ENCODE measurements around the gene SCART1. TPM values are rescaled to one million over a fixed set of nuclear protein-coding genes. Genes with fewer than 3 reads are reported as not detected.
"Not testable (repeated sequence)": the region's sequence is repeated elsewhere in the genome, so short reads cannot be mapped to it uniquely, and the experiment has no call there.

The SCART1 gene
- 0.25 and 0.73 TPM in 2 replicates for total RNA-seq

GRCh38 chr10:133453516-133454203 is at the start of gene SCART1:
Gene SCART1 (plus strand): TSS chr10:133453945. CDS start chr10:133453998, 53 bp downstream.
- DNase-seq (ENCODE audit: low read depth, low spot score) = no peak

DNA sequence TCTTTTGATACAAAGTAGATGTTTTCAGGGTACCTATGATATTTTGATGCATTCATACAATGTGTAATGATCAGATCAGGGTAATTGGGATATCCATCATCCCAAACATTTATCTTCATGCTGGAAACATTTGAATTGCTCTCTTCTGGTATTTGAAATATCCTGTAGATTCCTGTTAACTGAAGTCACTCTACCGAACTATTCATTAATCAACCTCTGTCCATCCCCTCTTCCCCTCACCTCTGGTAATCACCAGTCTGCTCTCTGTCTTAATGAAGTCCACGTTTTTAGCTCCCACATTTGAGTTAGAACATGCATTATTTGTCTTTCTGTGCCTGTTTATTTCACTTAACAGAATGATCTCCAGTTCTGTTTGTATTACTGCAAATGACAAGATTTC is 48.5 kb upstream of the SCART1 start:
- no peak for DNase-seq (ENCODE audit: low read depth, low spot score)

DNA sequence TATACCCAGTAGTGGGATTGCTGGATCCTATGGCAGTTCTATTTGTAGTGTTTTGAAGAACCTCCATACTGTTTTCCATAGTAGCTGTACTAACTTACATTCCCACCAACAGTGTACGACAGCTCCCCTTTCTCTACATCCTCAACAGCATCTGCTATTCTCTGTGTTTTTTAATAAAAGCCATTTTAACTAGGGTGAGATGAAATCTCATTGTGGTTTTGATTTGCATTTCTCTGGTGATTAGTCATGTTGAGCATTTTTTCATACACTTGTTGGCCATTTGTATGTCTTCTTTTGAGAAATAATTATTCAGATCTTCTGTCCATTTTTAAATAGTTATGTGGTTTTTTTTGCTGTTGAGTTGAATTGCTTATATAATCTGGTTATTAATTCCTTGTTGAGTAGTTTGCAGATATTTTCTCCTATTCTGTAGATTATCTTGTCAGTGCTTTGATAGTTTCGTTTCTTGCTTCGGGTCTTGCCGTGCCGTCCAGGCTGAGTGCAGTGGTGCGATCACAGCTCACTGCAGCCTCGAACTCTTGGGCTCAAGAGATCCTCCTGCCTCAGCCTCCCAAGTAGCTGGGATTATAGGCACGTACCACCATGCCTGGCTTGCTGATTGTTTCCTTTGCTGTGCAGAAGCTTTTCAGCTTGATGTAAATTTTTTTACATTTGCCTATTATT is 47.8 kb upstream of the SCART1 start:
- DNase-seq (ENCODE audit: low read depth, low spot score) = no peak

GRCh38 chr10:133411523-133412380 is 42.0 kb upstream of the SCART1 start:
- no peak for DNase-seq (ENCODE audit: low read depth, low spot score)

GRCh38 chr10:133412381-133412711 is 41.4 kb upstream of the SCART1 start:
- no peak for DNase-seq (ENCODE audit: low read depth, low spot score)

DNA sequence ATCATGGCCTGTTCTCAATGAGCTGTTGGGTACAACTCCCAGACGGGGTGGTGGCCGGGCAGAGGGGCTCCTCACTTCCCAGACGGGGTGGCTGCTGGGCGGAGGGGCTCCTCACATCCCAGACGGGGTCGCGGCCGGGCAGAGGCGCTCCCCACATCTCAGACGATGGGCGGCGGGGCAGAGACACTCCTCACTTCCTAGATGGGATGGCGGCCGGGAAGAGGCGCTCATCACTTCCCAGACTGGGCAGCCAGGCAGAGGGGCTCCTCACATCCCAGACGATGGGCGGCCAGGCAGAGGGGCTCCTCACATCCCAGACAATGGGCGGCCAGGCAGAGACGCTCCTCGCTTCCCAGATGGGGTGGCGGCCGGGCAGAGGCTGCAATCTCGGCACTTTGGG is 39.3 kb upstream of the SCART1 start:
- DNase-seq (ENCODE audit: low read depth, low spot score) = not testable (repeated sequence)

GRCh38 chr10:133415752-133416151 is 38.0 kb upstream of the SCART1 start:
- DNase-seq (ENCODE audit: low read depth, low spot score) = no peak

DNA sequence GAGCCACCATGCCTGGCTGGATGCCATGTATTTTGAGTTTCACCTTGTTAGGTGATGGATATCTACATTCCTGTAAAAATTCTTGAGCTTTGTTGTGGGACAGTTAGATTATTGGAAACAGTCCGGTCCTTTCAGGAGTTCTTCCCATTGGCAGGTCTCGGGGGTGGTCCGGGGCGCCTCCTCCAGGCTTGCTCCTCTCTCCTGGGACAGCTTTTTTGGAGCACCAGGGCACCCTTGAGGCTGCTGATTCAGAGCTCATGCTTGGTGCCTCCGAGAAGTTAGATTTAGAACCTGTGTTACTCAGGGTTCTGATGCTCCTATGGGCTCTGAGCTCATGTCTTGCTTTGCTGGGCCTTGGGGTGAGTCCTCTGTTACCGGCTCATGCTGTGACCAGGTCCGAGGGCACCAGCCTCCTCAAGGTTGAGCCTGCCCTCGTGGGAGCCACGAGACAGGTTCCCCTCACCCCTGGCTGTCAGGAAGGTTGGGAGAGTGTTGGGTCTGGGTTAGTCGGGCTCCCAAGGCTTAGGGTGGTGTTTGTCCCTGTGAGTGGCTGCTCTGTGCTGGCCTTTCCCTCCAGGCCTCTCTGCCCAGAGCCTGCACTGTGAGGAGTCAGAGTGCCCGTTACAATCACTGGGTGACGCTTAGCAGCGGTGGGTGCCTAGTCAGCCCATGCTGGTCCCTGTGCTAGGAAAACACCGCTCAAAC is 35.3 kb upstream of the SCART1 start:
- no peak for DNase-seq (ENCODE audit: low read depth, low spot score)

GRCh38 chr10:133419211-133419950 is 34.4 kb upstream of the SCART1 start:
- no peak for DNase-seq (ENCODE audit: low read depth, low spot score)

DNA sequence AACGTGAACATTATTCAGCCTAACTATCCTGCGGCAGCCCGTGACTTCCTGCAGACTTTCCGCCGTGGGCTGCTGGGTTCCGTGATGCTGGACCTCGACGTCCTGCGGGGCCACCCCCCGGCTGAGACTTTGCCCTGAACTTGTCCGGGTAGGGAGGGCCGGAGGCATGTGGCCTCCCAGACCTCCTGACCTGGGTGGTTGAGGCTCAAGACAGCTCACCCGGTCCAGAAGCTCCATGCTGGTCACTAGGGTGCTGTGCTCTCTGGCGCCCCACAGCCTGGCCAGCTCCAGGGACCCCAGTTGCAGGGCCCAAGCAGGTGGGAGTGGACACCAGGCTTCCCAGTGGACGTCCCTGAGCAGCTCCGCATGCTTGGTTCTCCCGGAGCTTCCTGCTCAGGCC is 33.7 kb upstream of the SCART1 start:
- DNase-seq (ENCODE audit: low read depth, low spot score) = no peak

GRCh38 chr10:133420579-133420978 is 33.2 kb upstream of the SCART1 start:
- DNase-seq (ENCODE audit: low read depth, low spot score) = no peak

- DNase-seq (ENCODE audit: low read depth, low spot score) = no peak
Observed at GRCh38 chr10:133421336-133422222, 32.2 kb upstream of the SCART1 start.

- no peak for DNase-seq (ENCODE audit: low read depth, low spot score)
Observed at GRCh38 chr10:133422223-133422806, 31.4 kb upstream of the SCART1 start.

GRCh38 chr10:133422807-133423771 is 30.7 kb upstream of the SCART1 start:
- no peak for DNase-seq (ENCODE audit: low read depth, low spot score)

- DNase-seq (ENCODE audit: low read depth, low spot score) = not testable (repeated sequence)
Observed at GRCh38 chr10:133424102-133424501, 29.6 kb upstream of the SCART1 start.

GRCh38 chr10:133424601-133425000 is 29.1 kb upstream of the SCART1 start, which contains the start of gene SPRN:
Gene SPRN (minus strand): TSS chr10:133424625. CDS start chr10:133423681, 944 bp downstream.
- DNase-seq (ENCODE audit: low read depth, low spot score) = not testable (repeated sequence)

GRCh38 chr10:133429571-133429970 is 24.2 kb upstream of the SCART1 start:
- DNase-seq (ENCODE audit: low read depth, low spot score) = not testable (repeated sequence)
